CD8-positive, alpha-beta memory T cell (primary cell): ENCODE data around the gene FBP1. TPM values are rescaled to one million over a fixed set of nuclear protein-coding genes. Genes with fewer than 3 reads are reported as not detected.
"Not testable (repeated sequence)": the region's sequence is repeated elsewhere in the genome, so short reads cannot be mapped to it uniquely, and the experiment has no call there.

Experiments used
- CTCF ChIA-PET: fragments of 350-600 bp; sonication (Branson Sonifier 250); formaldehyde crosslinking; loops from one replicate; lab custom pipeline; 2021; ENCODE audit warnings: antibody characterized with exemption; lab: Charles Lee
- POLR2A ChIA-PET: fragments of 350-600 bp; sonication (Branson Sonifier 250); formaldehyde crosslinking; loops from one replicate; lab custom pipeline; 2021; ENCODE audit warnings: antibody characterized with exemption; lab: Charles Lee
- DNase-seq, 5 donors: peaks; one replicate each; pipeline versions ENCODE4 v3.0.0 to v3.0.0-alpha.2; 2020 to 2022; ENCODE audit warnings: mixed read lengths in 1 of 5
- H3K27ac ChIP-seq: one replicate; pipeline ENCODE4 v1.7.0; 2013; ENCODE audit warnings: low read depth, mild to moderate bottlenecking, low read length, moderate library complexity
- H3K27me3 ChIP-seq: 2 replicates; pipeline ENCODE4 v1.7.0; 2013; ENCODE audit warnings: low read length, mild to moderate bottlenecking; ENCODE audit not compliant: insufficient read depth, poor library complexity, severe bottlenecking
- H3K36me3 ChIP-seq: 2 replicates; pipeline ENCODE4 v1.7.0; 2013; ENCODE audit warnings: mild to moderate bottlenecking, low read length, moderate library complexity; ENCODE audit not compliant: insufficient read depth
- H3K4me1 ChIP-seq: 2 replicates; pipeline ENCODE4 v1.7.0; 2013; ENCODE audit warnings: mild to moderate bottlenecking, low read length, moderate library complexity; ENCODE audit not compliant: insufficient read depth
- H3K4me3 ChIP-seq: 2 replicates; pipeline ENCODE4 v1.7.0; 2013; ENCODE audit warnings: mild to moderate bottlenecking, low read length
- H3K9me3 ChIP-seq: 2 replicates; pipeline ENCODE4 v1.7.0; 2013; ENCODE audit warnings: mild to moderate bottlenecking, low read length
- H3K27ac Mint-ChIP-seq, 8 donors: one replicate each; pipeline ENCODE4 v1.8.0; 2020 to 2021; ENCODE audit warnings: mixed read lengths in 8 of 8, mild to moderate bottlenecking in 6 of 8, inconsistent platforms in 3 of 8, moderate library complexity in 3 of 8
- H3K27me3 Mint-ChIP-seq, 2 donors: one replicate each; pipeline ENCODE4 v1.8.0; 2020 to 2021; ENCODE audit warnings: mixed read lengths in 2 of 2, mild to moderate bottlenecking in 1 of 2, moderate library complexity in 1 of 2
- H3K36me3 Mint-ChIP-seq, 3 donors: one replicate each; pipeline ENCODE4 v1.8.0; 2020 to 2021; ENCODE audit warnings: mixed read lengths in 3 of 3, inconsistent platforms in 1 of 3, mild to moderate bottlenecking in 1 of 3
- H3K4me1 Mint-ChIP-seq, 3 donors: one replicate each; pipeline ENCODE4 v1.8.0; 2020 to 2021; ENCODE audit warnings: mixed read lengths in 3 of 3, inconsistent platforms in 1 of 3, mild to moderate bottlenecking in 1 of 3
- H3K4me3 Mint-ChIP-seq, 7 donors: one replicate each; pipeline ENCODE4 v1.8.0; 2020 to 2021; ENCODE audit warnings: mixed read lengths in 7 of 7, mild to moderate bottlenecking in 6 of 7, moderate library complexity in 4 of 7, inconsistent platforms in 2 of 7
- H3K9me3 Mint-ChIP-seq, 5 donors: one replicate each; pipeline ENCODE4 v1.8.0; 2020 to 2022; ENCODE audit warnings: mixed read lengths in 5 of 5, mild to moderate bottlenecking in 3 of 5, moderate library complexity in 2 of 5, inconsistent platforms in 1 of 5
- polyA plus RNA-seq: library from polyadenylated mRNA; unstranded; fragments of 300-500 nt; fragmentation: Illumina TruSeq; gene quantifications from one replicate; pipeline ENCODE4 v1.2.3, GENCODE V29; 2021
- total RNA-seq, 2 experiments: library from RNA; stranded (reverse); gene quantifications; one replicate each; pipeline ENCODE4 v1.2.3, GENCODE V29; 2021

The FBP1 gene
- total and polyA plus RNA-seq, 3 experiments from 2014 or later = 0.53 to 13.3 (median 0.55) TPM

- Mint-ChIP-seq H3K27ac (peak within 1 kb of the TSS in 1 of 8 donors; percentile 8), H3K27me3 (peaks cover 19 to 32% of the 10 kb centered on the region in 2 donors), H3K4me1 (no peaks in the 10 kb centered on the region), H3K36me3 (no peaks in the 10 kb centered on the region), H3K4me3 (no peak within 1 kb of the TSS), H3K9me3 (no peaks in the 10 kb centered on the region)
- POLR2A ChIA-PET = no interaction called here
- H3K9me3 ChIP-seq = no peaks in the 10 kb centered on the region
- H3K36me3 ChIP-seq = no peaks in the 10 kb centered on the region
- no peaks in the 10 kb centered on the region for H3K4me1 ChIP-seq
- H3K4me3 ChIP-seq = no peak within 1 kb of the TSS
- H3K27me3 ChIP-seq = no peaks in the 10 kb centered on the region
- no peak for DNase-seq
- H3K27ac ChIP-seq = no peak within 1 kb of the TSS
- CTCF ChIA-PET = no interaction called here
These were observed 45.6 kb downstream of the FBP1 start, which contains the start of gene FBP2 for GRCh38 chr9:94593459-94594345. TSS of gene FBP2 (minus strand) at chr9:94593824. CDS start at chr9:94593726, 98 bp downstream.

GRCh38 chr9:94592683-94593082, 46.6 kb downstream of the FBP1 start:
- H3K9me3 Mint-ChIP-seq, H3K4me1 Mint-ChIP-seq, H3K27ac ChIP-seq, H3K4me3 ChIP-seq, CTCF ChIA-PET, H3K9me3 ChIP-seq, H3K27me3 ChIP-seq, H3K4me3 Mint-ChIP-seq, DNase-seq, H3K4me1 ChIP-seq, POLR2A ChIA-PET, H3K36me3 ChIP-seq, H3K36me3 Mint-ChIP-seq: not testable (repeated sequence)
- Mint-ChIP-seq H3K27ac (peak overlapping the region in 1 of 8 donors; percentile 8), H3K27me3 (peaks cover 21 to 33% of the 10 kb centered on the region in 2 donors)

GRCh38 chr9:94591876-94592275, 47.4 kb downstream of the FBP1 start:
- no peak overlapping the region for H3K4me3 Mint-ChIP-seq
- no peaks in the 10 kb centered on the region for H3K27me3 ChIP-seq
- no peaks in the 10 kb centered on the region for H3K9me3 Mint-ChIP-seq
- H3K4me1 Mint-ChIP-seq = peaks cover 0 to 7% (median 3%) of the 10 kb centered on the region in 3 donors
- no peak overlapping the region for H3K27ac Mint-ChIP-seq
- CTCF ChIA-PET = no interaction called here
- H3K4me1 ChIP-seq = no peaks in the 10 kb centered on the region
- no peaks in the 10 kb centered on the region for H3K9me3 ChIP-seq
- H3K36me3 Mint-ChIP-seq = no peaks in the 10 kb centered on the region
- peaks cover 23 to 31% of the 10 kb centered on the region in 2 donors for H3K27me3 Mint-ChIP-seq
- H3K27ac ChIP-seq = no peak overlapping the region
- no peak overlapping the region for H3K4me3 ChIP-seq
- no peaks in the 10 kb centered on the region for H3K36me3 ChIP-seq
- POLR2A ChIA-PET = no interaction called here
- no peak for DNase-seq

- H3K4me1 ChIP-seq, H3K9me3 ChIP-seq, H3K27ac ChIP-seq, H3K4me3 ChIP-seq, POLR2A ChIA-PET, H3K36me3 Mint-ChIP-seq, H3K27ac Mint-ChIP-seq, H3K27me3 ChIP-seq, CTCF ChIA-PET, H3K4me3 Mint-ChIP-seq, H3K36me3 ChIP-seq, H3K9me3 Mint-ChIP-seq, DNase-seq: not testable (repeated sequence)
- H3K27me3 Mint-ChIP-seq = peaks cover 23 to 35% of the 10 kb centered on the region in 2 donors
- peaks cover 3 to 14% (median 10%) of the 10 kb centered on the region in 3 donors for H3K4me1 Mint-ChIP-seq
These were observed 48.2 kb downstream of the FBP1 start for GRCh38 chr9:94591046-94591545.

GRCh38 chr9:94588681-94589080, 50.6 kb downstream of the FBP1 start:
- H3K27me3 ChIP-seq = no peaks in the 10 kb centered on the region
- Mint-ChIP-seq H3K9me3 (no peaks in the 10 kb centered on the region), H3K27ac (peak overlapping the region in 1 of 8 donors; percentile 94), H3K4me3 (no peak overlapping the region), H3K36me3 (no peaks in the 10 kb centered on the region), H3K27me3 (peaks cover 23 to 25% of the 10 kb centered on the region in 2 donors), H3K4me1 (peaks cover 10 to 31% (median 20%) of the 10 kb centered on the region in 3 donors)
- DNase-seq = no peak
- no peak overlapping the region for H3K4me3 ChIP-seq
- H3K4me1 ChIP-seq = peaks cover 12% of the 10 kb centered on the region
- no peak overlapping the region for H3K27ac ChIP-seq
- ChIA-PET POLR2A (no interaction called here), CTCF (no interaction called here)
- no peaks in the 10 kb centered on the region for H3K36me3 ChIP-seq
- H3K9me3 ChIP-seq = no peaks in the 10 kb centered on the region

GRCh38 chr9:94586814-94587213, 52.5 kb downstream of the FBP1 start:
- POLR2A ChIA-PET = no interaction called here
- Mint-ChIP-seq H3K9me3 (no peaks in the 10 kb centered on the region), H3K4me1 (peaks cover 10 to 31% (median 20%) of the 10 kb centered on the region in 3 donors), H3K36me3 (no peaks in the 10 kb centered on the region), H3K27me3 (peaks cover 18 to 25% of the 10 kb centered on the region in 2 donors), H3K4me3 (peak overlapping the region in 4 of 7 donors; percentile 24 to 57 (median 32)), H3K27ac (peak overlapping the region in 1 of 8 donors; percentile 43)
- Histone ChIP-seq H3K9me3 (no peaks in the 10 kb centered on the region), H3K36me3 (no peaks in the 10 kb centered on the region), H3K4me1 (peaks cover 12% of the 10 kb centered on the region), H3K4me3 (no peak overlapping the region), H3K27me3 (no peaks in the 10 kb centered on the region), H3K27ac (no peak overlapping the region)
- DNase-seq = no peak
- CTCF ChIA-PET = no interaction called here

GRCh38 chr9:94586316-94586715, 53.0 kb downstream of the FBP1 start:
- Mint-ChIP-seq H3K27ac (no peak overlapping the region), H3K9me3 (no peaks in the 10 kb centered on the region), H3K27me3 (peaks cover 18 to 25% of the 10 kb centered on the region in 2 donors), H3K4me3 (peak overlapping the region in 4 of 7 donors; percentile 24 to 57 (median 36)), H3K36me3 (no peaks in the 10 kb centered on the region), H3K4me1 (peaks cover 10 to 31% (median 20%) of the 10 kb centered on the region in 3 donors)
- POLR2A ChIA-PET = no interaction called here
- no peak overlapping the region for H3K27ac ChIP-seq
- H3K4me1 ChIP-seq = peaks cover 12% of the 10 kb centered on the region
- no peaks in the 10 kb centered on the region for H3K36me3 ChIP-seq
- H3K9me3 ChIP-seq = no peaks in the 10 kb centered on the region
- CTCF ChIA-PET = no interaction called here
- no peaks in the 10 kb centered on the region for H3K27me3 ChIP-seq
- H3K4me3 ChIP-seq = no peak overlapping the region
- DNase-seq = no peak

- no peak overlapping the region for H3K4me3 Mint-ChIP-seq
- H3K27me3 Mint-ChIP-seq = peaks cover 11 to 25% of the 10 kb centered on the region in 2 donors
- Histone ChIP-seq H3K4me3 (no peak overlapping the region), H3K36me3 (no peaks in the 10 kb centered on the region), H3K27ac (no peak overlapping the region), H3K4me1 (peaks cover 12% of the 10 kb centered on the region), H3K27me3 (no peaks in the 10 kb centered on the region), H3K9me3 (no peaks in the 10 kb centered on the region)
- peak in 2 of 5 donors; percentile 3 to 13 for DNase-seq
- H3K9me3 Mint-ChIP-seq = no peaks in the 10 kb centered on the region
- H3K27ac Mint-ChIP-seq = peak overlapping the region in 1 of 8 donors; percentile 20
- ChIA-PET POLR2A (no interaction called here), CTCF (no interaction called here)
- peaks cover 10 to 31% (median 20%) of the 10 kb centered on the region in 3 donors for H3K4me1 Mint-ChIP-seq
- H3K36me3 Mint-ChIP-seq = no peaks in the 10 kb centered on the region
These were observed 54.8 kb downstream of the FBP1 start for GRCh38 chr9:94584555-94584954.
